ENCODE data around the gene SUPV3L1. TPM values are rescaled to one million over a fixed set of nuclear protein-coding genes. Genes with fewer than 3 reads are reported as not detected.
"Not testable (repeated sequence)": the region's sequence is repeated elsewhere in the genome, so short reads cannot be mapped to it uniquely, and the experiment has no call there.

Gene SUPV3L1
- total RNA-seq, 2 experiments from 2014 or later, result 45.0 to 47.6 TPM

GRCh38 chr10:69172241-69172982 lies 7.6 kb upstream of the SUPV3L1 start:
- peaks cover 2% of the 10 kb centered on the region for H3K4me1 Mint-ChIP-seq (ENCODE audit: low read depth)
- H3K4me3 Mint-ChIP-seq, result no peak overlapping the region
- intact Hi-C loops (cut with micrococcal nuclease), result no loop called here
- H3K27me3 Mint-ChIP-seq, result no peaks in the 10 kb centered on the region
- ChIA-PET POLR2A (no interaction called here), CTCF (interaction anchor here (1.0 kb wide), 1 partner anchor 220 kb away, joined by 3 read pairs; no protein-coding TSS in a partner anchor)
- H3K36me3 Mint-ChIP-seq, result peaks cover 6% of the 10 kb centered on the region
- no peak overlapping the region for H3K27ac Mint-ChIP-seq
- DNase-seq, result no peak
- no peaks in the 10 kb centered on the region for H3K9me3 Mint-ChIP-seq

- POLR2A ChIA-PET; intact Hi-C loops (cut with micrococcal nuclease); H3K27ac Mint-ChIP-seq; H3K9me3 Mint-ChIP-seq; DNase-seq; H3K4me3 Mint-ChIP-seq; H3K36me3 Mint-ChIP-seq; CTCF ChIA-PET; H3K27me3 Mint-ChIP-seq: not testable (repeated sequence)
- peaks cover 16% of the 10 kb centered on the region for H3K4me1 Mint-ChIP-seq (ENCODE audit: low read depth)
Measured at GRCh38 chr10:69175326-69175725, 4.7 kb upstream of the SUPV3L1 start.

GRCh38 chr10:69176823-69177222 lies 3.2 kb upstream of the SUPV3L1 start:
- ChIA-PET POLR2A (no interaction called here), CTCF (no interaction called here)
- H3K9me3 Mint-ChIP-seq, result no peaks in the 10 kb centered on the region
- no peak overlapping the region for H3K4me3 Mint-ChIP-seq
- no peaks in the 10 kb centered on the region for H3K27me3 Mint-ChIP-seq
- H3K27ac Mint-ChIP-seq, result no peak overlapping the region
- peaks cover 2% of the 10 kb centered on the region for H3K36me3 Mint-ChIP-seq
- H3K4me1 Mint-ChIP-seq (ENCODE audit: low read depth), result peaks cover 28% of the 10 kb centered on the region
- no peak for DNase-seq
- intact Hi-C loops (cut with micrococcal nuclease), result no loop called here

- POLR2A ChIA-PET, result interaction anchor here (0.5 to 1.3 kb wide), 7 partner anchors 23 to 214 kb away, joined by 3 to 5 read pairs (median 4); partner anchors contain the start of gene SRGN
- peak; percentile 36 for DNase-seq
- CTCF ChIA-PET, result interaction anchor here (0.8 to 1.6 kb wide), 2 partner anchors 175 to 213 kb away, joined by 4 to 6 read pairs; no protein-coding TSS in a partner anchor
- H3K27me3 Mint-ChIP-seq, result no peaks in the 10 kb centered on the region
- peaks cover 4% of the 10 kb centered on the region for H3K36me3 Mint-ChIP-seq
- peak overlapping the region; percentile 87 for H3K4me3 Mint-ChIP-seq
- peaks cover 39% of the 10 kb centered on the region for H3K4me1 Mint-ChIP-seq (ENCODE audit: low read depth)
- H3K9me3 Mint-ChIP-seq, result no peaks in the 10 kb centered on the region
- intact Hi-C loops (cut with micrococcal nuclease), result loop anchor here (1.0 kb wide), 4 partner anchors 43 to 222 kb away; no protein-coding TSS in a partner anchor
- peak overlapping the region; percentile 100 for H3K27ac Mint-ChIP-seq
Measured at GRCh38 chr10:69179089-69179742, 818 bp upstream of the SUPV3L1 start.

- intact Hi-C loops (cut with micrococcal nuclease), result loop anchor here (1.0 kb wide), 1 partner anchor 35 kb away; no protein-coding TSS in a partner anchor
- H3K27ac Mint-ChIP-seq, result peak overlapping the region; percentile 100
- peak; percentile 57 for DNase-seq
- no peaks in the 10 kb centered on the region for H3K9me3 Mint-ChIP-seq
- peaks cover 4% of the 10 kb centered on the region for H3K36me3 Mint-ChIP-seq
- POLR2A ChIA-PET, result interaction anchor here (0.6 to 1.3 kb wide), 5 partner anchors 13 to 243 kb away, joined by 3 to 4 read pairs (median 3); partner anchors contain the start of gene SRGN
- H3K4me1 Mint-ChIP-seq (ENCODE audit: low read depth), result peaks cover 47% of the 10 kb centered on the region
- CTCF ChIA-PET, result interaction anchor here (1.6 kb wide), 1 partner anchor 176 kb away, joined by 6 read pairs; no protein-coding TSS in a partner anchor
- peak overlapping the region; percentile 87 for H3K4me3 Mint-ChIP-seq
- no peaks in the 10 kb centered on the region for H3K27me3 Mint-ChIP-seq
Measured at GRCh38 chr10:69180525-69181204, 631 bp downstream of the SUPV3L1 start.

- Mint-ChIP-seq H3K27me3 (no peaks in the 10 kb centered on the region), H3K4me3 (peak overlapping the region; percentile 87), H3K9me3 (no peaks in the 10 kb centered on the region), H3K4me1 (ENCODE audit: low read depth) (peaks cover 47% of the 10 kb centered on the region), H3K27ac (peak overlapping the region; percentile 100), H3K36me3 (peaks cover 10% of the 10 kb centered on the region)
- ChIA-PET CTCF (no interaction called here), POLR2A (no interaction called here)
- intact Hi-C loops (cut with micrococcal nuclease), result no loop called here
- DNase-seq, result no peak
Measured at GRCh38 chr10:69181433-69181832, 1.4 kb downstream of the SUPV3L1 start.

- POLR2A ChIA-PET, result no interaction called here
Measured at GRCh38 chr10:69182005-69182404, 2.0 kb downstream of the SUPV3L1 start.

GRCh38 chr10:69186524-69186923 lies 6.5 kb downstream of the SUPV3L1 start:
- Mint-ChIP-seq H3K4me3 (no peak overlapping the region), H3K27ac (peak overlapping the region; percentile 47), H3K4me1 (ENCODE audit: low read depth) (peaks cover 23% of the 10 kb centered on the region), H3K27me3 (no peaks in the 10 kb centered on the region), H3K36me3 (peaks cover 29% of the 10 kb centered on the region), H3K9me3 (no peaks in the 10 kb centered on the region)
- ChIA-PET POLR2A (interaction anchor here (1.2 kb wide), 1 partner anchor 19 kb away, joined by 3 read pairs; no protein-coding TSS in a partner anchor), CTCF (interaction anchor here (1.4 kb wide), 1 partner anchor 206 kb away, joined by 5 read pairs; no protein-coding TSS in a partner anchor)
- intact Hi-C loops (cut with micrococcal nuclease), result no loop called here
- no peak for DNase-seq

More at GRCh38 chr10:69182005-69182404, 2.0 kb downstream of the SUPV3L1 start:
- Mint-ChIP-seq H3K9me3 (no peaks in the 10 kb centered on the region), H3K27me3 (no peaks in the 10 kb centered on the region), H3K4me3 (no peak overlapping the region), H3K27ac (no peak overlapping the region), H3K36me3 (peaks cover 12% of the 10 kb centered on the region), H3K4me1 (ENCODE audit: low read depth) (peaks cover 47% of the 10 kb centered on the region)
- intact Hi-C loops (cut with micrococcal nuclease), result no loop called here
- CTCF ChIA-PET, result no interaction called here
- no peak for DNase-seq

- DNase-seq, result no peak
- H3K4me3 Mint-ChIP-seq, result no peak overlapping the region
- peak overlapping the region; percentile 68 for H3K27ac Mint-ChIP-seq
- POLR2A ChIA-PET, result interaction anchor here (1.0 kb wide), 1 partner anchor 14 kb away, joined by 3 read pairs; no protein-coding TSS in a partner anchor
- H3K4me1 Mint-ChIP-seq (ENCODE audit: low read depth), result peaks cover 31% of the 10 kb centered on the region
- intact Hi-C loops (cut with micrococcal nuclease), result no loop called here
- H3K9me3 Mint-ChIP-seq, result no peaks in the 10 kb centered on the region
- CTCF ChIA-PET, result interaction anchor here (0.6 to 1.1 kb wide), 2 partner anchors 15 to 19 kb away, joined by 3 read pairs; partner anchors contain the start of gene HKDC1
- H3K27me3 Mint-ChIP-seq, result no peaks in the 10 kb centered on the region
- H3K36me3 Mint-ChIP-seq, result peaks cover 34% of the 10 kb centered on the region
Measured at GRCh38 chr10:69201045-69201444, 21.0 kb downstream of the SUPV3L1 start.

GRCh38 chr10:69202332-69202731 lies 22.3 kb downstream of the SUPV3L1 start:
- H3K4me1 Mint-ChIP-seq (ENCODE audit: low read depth), result peaks cover 36% of the 10 kb centered on the region
- intact Hi-C loops (cut with micrococcal nuclease), result no loop called here
- no peak overlapping the region for H3K4me3 Mint-ChIP-seq
- no peaks in the 10 kb centered on the region for H3K9me3 Mint-ChIP-seq
- DNase-seq, result no peak
- ChIA-PET POLR2A (interaction anchor here (1.1 kb wide), 1 partner anchor 22 kb away, joined by 3 read pairs; the partner anchor contains the start of gene SUPV3L1), CTCF (interaction anchor here (1.1 kb wide), 1 partner anchor 108 kb away, joined by 4 read pairs; no protein-coding TSS in a partner anchor)
- no peaks in the 10 kb centered on the region for H3K27me3 Mint-ChIP-seq
- H3K36me3 Mint-ChIP-seq, result peaks cover 34% of the 10 kb centered on the region
- H3K27ac Mint-ChIP-seq, result peak overlapping the region; percentile 69

- POLR2A ChIA-PET, result interaction anchor here (0.6 kb wide), 1 partner anchor 60 kb away, joined by 3 read pairs; no protein-coding TSS in a partner anchor
Measured at GRCh38 chr10:69208761-69209160, 28.7 kb downstream of the SUPV3L1 start.

More at GRCh38 chr10:69208761-69209160, 28.7 kb downstream of the SUPV3L1 start:
- no peak for DNase-seq
- H3K4me3 Mint-ChIP-seq, result no peak overlapping the region
- H3K4me1 Mint-ChIP-seq (ENCODE audit: low read depth), result peaks cover 22% of the 10 kb centered on the region
- H3K27me3 Mint-ChIP-seq, result no peaks in the 10 kb centered on the region
- intact Hi-C loops (cut with micrococcal nuclease), result no loop called here
- no peaks in the 10 kb centered on the region for H3K9me3 Mint-ChIP-seq
- CTCF ChIA-PET, result no interaction called here
- H3K36me3 Mint-ChIP-seq, result peaks cover 29% of the 10 kb centered on the region
- no peak overlapping the region for H3K27ac Mint-ChIP-seq
